SK-N-MC (cell line): Measurements from ENCODE around the gene NOXA1.
A peak's percentile ranks its signal among the peaks of the same experiment; 100 is the strongest.

Experiments used
- DNase-seq: peaks from one replicate; pipeline ENCODE4 v3.0.0-alpha.2; 2011; ENCODE audit warnings: low read depth, low spot score
- H3K27ac ChIP-seq: fragments of 200-600 bp; sonication (generic); 2 replicates; pipeline ENCODE4 v1.5.1; 2016; ENCODE audit warnings: mixed run types
- H3K36me3 ChIP-seq: fragments of 200-600 bp; sonication (generic); 2 replicates; pipeline ENCODE4 v1.6.1; 2017; ENCODE audit warnings: antibody characterized with exemption, low read length, mixed read lengths; ENCODE audit not compliant: insufficient read depth
- H3K4me3 ChIP-seq: fragments of 200-600 bp; sonication (generic); 2 replicates; pipeline ENCODE4 v1.5.1; 2016
- H3K9ac ChIP-seq: fragments of 200-600 bp; sonication (generic); 2 replicates; pipeline ENCODE4 v1.8.0; 2017; ENCODE audit warnings: mixed run types, mixed read lengths; ENCODE audit not compliant: insufficient read length
- H3K9me3 ChIP-seq: fragments of 200-600 bp; sonication (generic); 2 replicates; pipeline ENCODE4 v1.6.1; 2017; ENCODE audit warnings: low read depth, mild to moderate bottlenecking, antibody characterized with exemption, low read length, moderate library complexity, mixed read lengths
- EZH2 ChIP-seq: fragments of 200-600 bp; sonication (generic); IDR thresholded peaks from one replicate; pipeline ENCODE4 v1.6.1; 2017; ENCODE audit warnings: antibody characterized with exemption
- FOXP2 ChIP-seq: optimal IDR thresholded peaks from 2 replicates; pipeline ENCODE3; 2011; ENCODE audit warnings: mild to moderate bottlenecking, moderate library complexity; ENCODE audit not compliant: insufficient read depth; ENCODE audit errors: extremely low read length, control extremely low read depth
- POLR2AphosphoS5 ChIP-seq: IDR thresholded peaks from 2 replicates; pipeline ENCODE4 v1.6.1; 2012; ENCODE audit warnings: mild to moderate bottlenecking, low read depth, low read length, borderline replicate concordance

The NOXA1 gene

DNA sequence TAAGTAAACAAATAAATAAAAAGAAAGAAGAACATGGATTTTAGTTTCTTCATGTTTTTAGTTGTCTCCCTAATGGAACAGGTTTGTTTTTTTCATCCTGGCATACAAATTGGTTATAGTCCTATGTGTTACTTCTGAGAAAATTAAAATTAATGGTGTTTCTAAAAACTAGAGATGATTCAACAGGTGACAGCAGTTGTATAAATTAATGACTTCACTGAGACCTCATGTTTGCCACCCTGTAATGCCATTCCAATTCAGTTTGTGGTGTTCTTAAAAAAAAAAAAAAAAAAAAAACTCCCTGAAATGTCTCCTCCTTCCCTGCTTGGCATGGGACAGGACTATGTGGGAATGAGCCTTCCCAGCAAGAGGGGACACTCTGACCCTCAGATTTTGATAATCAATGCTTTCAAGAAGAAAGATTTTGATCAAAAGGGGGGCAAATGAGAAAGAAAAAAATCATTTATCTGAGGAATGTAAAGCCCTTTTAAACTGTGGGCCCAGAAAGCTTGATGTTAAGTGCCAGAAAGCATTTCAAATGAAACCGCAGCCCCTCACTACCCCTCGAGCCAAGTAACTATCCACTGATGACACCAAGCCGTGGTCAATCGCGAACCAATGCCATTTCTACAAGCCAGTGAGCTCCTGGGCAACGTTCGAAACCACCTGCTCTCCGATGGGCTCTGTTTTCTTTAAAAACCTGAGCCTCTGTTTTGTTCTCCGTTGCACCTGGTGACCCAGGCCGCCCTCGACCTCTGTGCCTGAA lies 1.2 kb upstream of the NOXA1 start:
- Histone ChIP-seq H3K36me3 (no peaks in the 10 kb centered on the region), H3K9me3 (no peaks in the 10 kb centered on the region), H3K9ac (peak overlapping the region; percentile 89), H3K27ac (no peak overlapping the region), H3K4me3 (peak overlapping the region; percentile 84)
- TF ChIP-seq POLR2AphosphoS5 (no peak), FOXP2 (no peak), EZH2 (no peak)
- no peak for DNase-seq

DNA sequence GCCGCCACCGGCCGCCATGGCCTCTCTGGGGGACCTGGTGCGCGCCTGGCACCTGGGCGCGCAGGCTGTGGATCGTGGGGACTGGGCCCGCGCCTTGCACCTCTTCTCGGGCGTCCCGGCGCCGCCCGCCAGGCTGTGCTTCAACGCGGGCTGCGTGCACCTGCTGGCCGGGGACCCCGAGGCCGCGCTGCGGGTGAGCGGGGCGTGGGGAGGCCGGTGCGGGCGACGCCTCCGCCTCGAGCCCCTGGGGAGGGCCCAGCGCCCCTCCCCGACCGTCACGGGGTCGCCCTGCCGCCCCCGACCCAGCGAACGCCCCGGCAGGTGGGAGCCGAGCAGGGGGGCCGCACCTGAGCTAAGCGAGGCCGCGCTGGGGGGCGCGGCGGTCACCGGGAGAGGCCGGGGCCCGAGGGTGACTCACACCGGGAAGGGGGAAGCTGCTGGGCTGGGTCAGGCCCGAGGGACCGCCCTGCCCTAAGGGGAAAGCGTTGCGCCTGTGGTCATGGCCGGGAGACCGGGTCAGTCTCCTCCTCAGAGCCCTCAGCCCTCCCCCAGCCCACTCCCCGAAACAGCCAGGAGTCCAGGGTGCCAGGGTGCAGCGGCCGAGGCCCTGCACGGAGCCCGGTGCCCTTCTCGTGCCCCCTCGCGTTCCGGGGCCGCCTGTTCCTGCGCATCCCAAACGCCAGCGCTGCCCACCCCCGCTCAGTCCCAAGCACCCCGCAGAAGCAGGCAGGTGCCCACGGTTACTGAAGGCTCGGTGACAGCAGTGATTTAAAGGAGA lies 510 bp downstream of the NOXA1 start:
- Histone ChIP-seq H3K27ac (no peak overlapping the region), H3K9me3 (no peaks in the 10 kb centered on the region), H3K9ac (no peak overlapping the region), H3K36me3 (no peaks in the 10 kb centered on the region), H3K4me3 (peak overlapping the region; percentile 73)
- TF ChIP-seq EZH2 (no peak), POLR2AphosphoS5 (no peak), FOXP2 (no peak)
- DNase-seq, result no peak

DNA sequence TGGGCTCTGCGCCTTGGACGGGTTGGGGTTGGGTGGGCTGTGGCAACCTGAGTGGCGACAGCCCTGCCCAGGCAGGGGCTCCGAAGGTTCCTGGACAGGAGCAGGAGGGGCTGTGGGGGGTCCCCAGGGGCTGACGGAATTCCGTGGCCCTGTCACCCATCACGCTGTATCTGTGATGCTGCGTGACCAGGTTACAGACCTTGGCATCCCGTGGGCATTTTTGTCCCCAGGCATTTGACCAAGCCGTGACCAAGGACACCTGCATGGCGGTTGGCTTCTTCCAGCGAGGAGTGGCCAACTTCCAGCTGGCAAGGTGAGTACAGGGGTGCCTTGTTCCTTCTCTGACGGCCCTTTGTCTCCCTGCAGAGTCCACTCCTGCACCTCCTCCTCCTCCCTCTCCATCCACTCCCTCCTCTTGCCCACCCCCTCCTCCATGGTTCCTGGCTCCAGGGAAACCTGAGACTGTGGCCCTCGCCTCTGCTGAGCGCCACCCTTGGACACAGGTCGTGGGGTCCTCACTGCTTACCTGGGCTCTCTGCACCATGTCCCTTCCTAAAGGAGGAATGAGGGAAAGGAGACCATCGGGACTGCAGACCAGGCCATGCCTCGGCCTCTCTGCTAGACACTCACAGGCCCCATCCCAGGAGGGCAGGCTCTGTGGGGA lies 3.0 kb downstream of the NOXA1 start:
- no peaks in the 10 kb centered on the region for H3K9me3 ChIP-seq
- no peak overlapping the region for H3K27ac ChIP-seq
- no peak for DNase-seq
- TF ChIP-seq EZH2, result no peak
- no peak for TF ChIP-seq POLR2AphosphoS5
- no peak for TF ChIP-seq FOXP2
- no peak overlapping the region for H3K9ac ChIP-seq
- H3K4me3 ChIP-seq, result no peak overlapping the region
- no peaks in the 10 kb centered on the region for H3K36me3 ChIP-seq

GRCh38 chr9:137427454-137428310 lies 4.5 kb downstream of the NOXA1 start:
- no peaks in the 10 kb centered on the region for H3K36me3 ChIP-seq
- H3K4me3 ChIP-seq, result no peak overlapping the region
- no peak overlapping the region for H3K27ac ChIP-seq
- no peak overlapping the region for H3K9ac ChIP-seq
- TF ChIP-seq POLR2AphosphoS5 (no peak), FOXP2 (no peak), EZH2 (no peak)
- no peaks in the 10 kb centered on the region for H3K9me3 ChIP-seq
- DNase-seq, result no peak

DNA sequence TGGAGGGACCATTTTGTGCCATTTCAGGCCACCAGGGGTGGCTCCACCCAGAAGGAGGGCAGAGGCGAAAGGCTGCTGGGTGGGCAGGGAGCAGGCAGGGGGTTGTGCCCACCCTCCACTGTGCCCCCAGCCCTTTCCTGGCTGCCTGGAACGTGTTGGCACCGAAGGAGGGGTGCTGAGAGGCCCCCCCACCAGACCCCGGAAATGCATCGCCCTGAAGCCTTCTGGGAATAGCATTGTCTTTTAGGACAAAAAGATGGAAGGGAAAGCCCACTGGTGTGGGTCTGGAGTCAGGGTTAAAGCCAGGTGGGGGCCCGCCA lies 5.1 kb downstream of the NOXA1 start:
- TF ChIP-seq EZH2 (no peak), FOXP2 (no peak), POLR2AphosphoS5 (no peak)
- H3K36me3 ChIP-seq, result no peaks in the 10 kb centered on the region
- H3K9me3 ChIP-seq, result no peaks in the 10 kb centered on the region
- H3K9ac ChIP-seq, result no peak overlapping the region
- DNase-seq, result no peak
- H3K27ac ChIP-seq, result no peak overlapping the region
- H3K4me3 ChIP-seq, result no peak overlapping the region

DNA sequence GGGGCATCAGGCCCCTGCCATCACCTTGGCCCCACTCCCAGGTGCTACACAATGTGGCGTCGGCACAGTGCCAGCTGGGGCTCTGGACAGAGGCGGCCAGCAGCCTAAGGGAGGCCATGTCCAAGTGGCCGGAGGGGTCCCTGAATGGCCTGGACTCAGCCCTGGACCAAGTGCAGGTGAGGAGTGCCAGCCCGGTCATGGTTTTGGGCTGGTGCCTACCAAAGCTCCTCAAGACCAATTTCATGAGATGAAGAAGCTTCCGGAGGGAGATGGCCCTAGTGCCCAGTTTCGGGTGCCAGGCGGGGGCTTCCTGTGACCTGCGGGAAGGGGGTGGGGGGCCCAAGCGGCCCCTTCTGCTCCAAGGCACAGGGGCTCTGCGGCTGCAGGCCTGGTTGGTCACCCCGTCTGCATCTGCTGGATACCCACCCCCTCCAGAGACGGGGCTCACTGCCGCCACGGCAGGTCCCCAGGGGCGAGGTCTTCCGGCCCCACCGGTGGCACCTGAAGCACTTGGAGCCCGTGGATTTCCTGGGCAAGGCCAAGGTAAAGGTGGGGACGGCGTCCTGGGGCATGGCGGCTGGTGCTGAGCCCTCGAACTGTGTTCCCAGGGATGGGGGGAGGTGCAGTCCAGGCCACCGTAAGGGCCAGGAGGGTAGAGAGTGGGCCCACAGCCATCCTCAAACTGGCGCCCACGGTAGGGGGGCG lies 5.8 kb downstream of the NOXA1 start:
- no peak overlapping the region for H3K27ac ChIP-seq
- H3K4me3 ChIP-seq, result no peak overlapping the region
- H3K9me3 ChIP-seq, result no peaks in the 10 kb centered on the region
- H3K9ac ChIP-seq, result no peak overlapping the region
- TF ChIP-seq EZH2, result no peak
- TF ChIP-seq POLR2AphosphoS5, result no peak
- TF ChIP-seq FOXP2, result no peak
- DNase-seq, result no peak
- H3K36me3 ChIP-seq, result no peaks in the 10 kb centered on the region

GRCh38 chr9:137429546-137429890 lies 6.3 kb downstream of the NOXA1 start:
- Histone ChIP-seq H3K36me3 (no peaks in the 10 kb centered on the region), H3K9ac (no peak overlapping the region), H3K27ac (no peak overlapping the region), H3K4me3 (no peak overlapping the region), H3K9me3 (no peaks in the 10 kb centered on the region)
- no peak for TF ChIP-seq POLR2AphosphoS5
- no peak for TF ChIP-seq EZH2
- no peak for TF ChIP-seq FOXP2
- no peak for DNase-seq
